Measurements from ENCODE around the gene ZBTB7C.

Gene ZBTB7C

DNA sequence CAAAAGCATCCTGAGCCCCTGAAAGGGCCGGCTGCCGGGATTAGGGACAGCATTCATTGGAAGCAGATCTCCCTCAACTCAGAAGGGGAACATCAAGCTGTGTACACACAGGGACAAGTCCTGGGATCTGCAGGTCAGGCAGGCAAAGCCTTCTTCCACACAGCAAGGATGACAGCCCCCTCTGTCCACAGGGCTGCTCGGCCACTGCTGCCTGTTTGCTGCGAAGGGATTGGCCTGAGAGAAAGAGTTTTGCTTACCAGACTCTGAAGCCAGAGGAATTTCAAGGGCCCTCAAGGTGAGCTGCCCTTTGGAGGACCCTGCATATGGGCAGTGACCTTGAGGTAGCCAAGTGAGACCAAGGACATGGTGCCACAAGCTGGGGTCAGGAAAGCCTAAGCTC, 11.1 kb downstream of the ZBTB7C start:
- no peaks in the 10 kb centered on the region for H3K9me3 ChIP-seq (ENCODE audit: control insufficient read depth in 1 of 2, low read length in 2 of 2)
- H3K36me3 ChIP-seq (ENCODE audit: control insufficient read depth in 1 of 2, insufficient read depth in 2 of 2, low read length in 2 of 2), result no peaks in the 10 kb centered on the region
- no peaks in the 10 kb centered on the region for H3K27me3 ChIP-seq (ENCODE audit: low read depth, low read length)
- no peaks in the 10 kb centered on the region for H3K4me1 ChIP-seq (ENCODE audit: control insufficient read depth in 1 of 2, insufficient read depth in 2 of 2, low read length in 2 of 2)
- no peak overlapping the region for H3K27ac ChIP-seq (ENCODE audit: low read length)
- H3K4me3 ChIP-seq (ENCODE audit: low read depth in 1 of 2, low read length in 2 of 2), result no peak overlapping the region

DNA sequence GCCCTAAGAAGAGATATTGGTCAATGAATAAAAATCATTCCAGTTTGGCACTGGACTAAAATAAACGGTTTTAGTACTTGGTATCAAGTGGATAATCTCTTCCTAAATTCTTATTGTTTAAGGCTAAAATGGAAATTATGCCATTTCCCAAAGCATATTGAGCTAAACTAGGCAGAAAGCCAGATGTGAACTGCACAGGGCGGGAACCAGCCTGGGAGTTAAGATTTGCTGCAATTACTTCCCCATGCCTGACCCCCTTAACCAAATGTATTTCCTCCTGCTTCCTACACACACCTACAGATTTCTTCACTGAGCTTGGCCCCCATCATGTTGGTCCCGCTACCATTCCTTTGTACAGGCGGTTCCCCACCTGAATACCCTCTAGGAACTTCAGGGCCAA, 12.2 kb downstream of the ZBTB7C start:
- H3K27me3 ChIP-seq (ENCODE audit: low read depth, low read length), result no peaks in the 10 kb centered on the region
- no peaks in the 10 kb centered on the region for H3K36me3 ChIP-seq (ENCODE audit: control insufficient read depth in 1 of 2, insufficient read depth in 2 of 2, low read length in 2 of 2)
- no peak overlapping the region for H3K4me3 ChIP-seq (ENCODE audit: low read depth in 1 of 2, low read length in 2 of 2)
- H3K27ac ChIP-seq (ENCODE audit: low read length), result no peak overlapping the region
- no peaks in the 10 kb centered on the region for H3K4me1 ChIP-seq (ENCODE audit: control insufficient read depth in 1 of 2, insufficient read depth in 2 of 2, low read length in 2 of 2)
- H3K9me3 ChIP-seq (ENCODE audit: control insufficient read depth in 1 of 2, low read length in 2 of 2), result no peaks in the 10 kb centered on the region

DNA sequence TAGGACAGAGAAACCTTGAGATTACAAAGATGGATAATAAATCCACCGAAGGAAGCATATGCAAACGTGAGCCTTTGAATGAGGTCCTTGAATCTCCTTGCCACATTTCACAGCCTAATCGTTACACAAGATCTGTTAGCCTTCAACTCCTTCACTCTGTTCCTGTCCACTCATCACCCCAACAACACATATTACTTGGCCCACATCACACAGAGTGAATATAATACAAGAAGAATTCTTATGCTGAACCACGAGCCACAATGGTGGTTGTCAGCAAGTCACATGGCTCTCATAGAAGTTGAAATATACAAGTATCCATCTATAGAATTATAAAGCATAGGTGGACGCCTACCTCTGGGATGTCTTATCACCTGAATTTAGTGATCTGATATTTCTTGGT, 12.6 kb downstream of the ZBTB7C start:
- Histone ChIP-seq H3K36me3 (ENCODE audit: control insufficient read depth in 1 of 2, insufficient read depth in 2 of 2, low read length in 2 of 2) (no peaks in the 10 kb centered on the region), H3K9me3 (ENCODE audit: control insufficient read depth in 1 of 2, low read length in 2 of 2) (no peaks in the 10 kb centered on the region), H3K27me3 (ENCODE audit: low read depth, low read length) (no peaks in the 10 kb centered on the region), H3K4me3 (ENCODE audit: low read depth in 1 of 2, low read length in 2 of 2) (no peak overlapping the region), H3K27ac (ENCODE audit: low read length) (no peak overlapping the region), H3K4me1 (ENCODE audit: control insufficient read depth in 1 of 2, insufficient read depth in 2 of 2, low read length in 2 of 2) (no peaks in the 10 kb centered on the region)

DNA sequence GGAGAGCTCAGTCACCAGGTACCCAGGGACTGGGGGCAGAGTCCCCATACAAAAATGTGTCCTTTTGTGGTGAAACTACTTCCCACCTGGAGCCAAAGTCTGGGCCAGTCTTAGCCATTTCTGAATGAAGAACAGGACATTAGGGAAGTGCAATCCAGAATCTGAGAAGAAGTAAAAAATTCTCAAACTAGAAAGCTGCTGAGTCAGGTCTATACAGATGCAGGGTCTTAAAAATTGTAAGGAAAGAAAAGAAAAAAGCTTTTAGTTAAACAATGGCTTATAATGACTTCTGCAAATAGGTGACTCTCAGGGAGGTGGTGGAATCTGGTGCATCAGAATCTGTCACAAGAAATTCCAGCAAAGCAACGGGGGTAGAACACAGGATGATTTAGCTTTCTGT, 13.5 kb downstream of the ZBTB7C start:
- Histone ChIP-seq H3K4me1 (ENCODE audit: control insufficient read depth in 1 of 2, insufficient read depth in 2 of 2, low read length in 2 of 2) (no peaks in the 10 kb centered on the region), H3K36me3 (ENCODE audit: control insufficient read depth in 1 of 2, insufficient read depth in 2 of 2, low read length in 2 of 2) (no peaks in the 10 kb centered on the region), H3K4me3 (ENCODE audit: low read depth in 1 of 2, low read length in 2 of 2) (no peak overlapping the region), H3K27me3 (ENCODE audit: low read depth, low read length) (no peaks in the 10 kb centered on the region), H3K27ac (ENCODE audit: low read length) (no peak overlapping the region), H3K9me3 (ENCODE audit: control insufficient read depth in 1 of 2, low read length in 2 of 2) (no peaks in the 10 kb centered on the region)

DNA sequence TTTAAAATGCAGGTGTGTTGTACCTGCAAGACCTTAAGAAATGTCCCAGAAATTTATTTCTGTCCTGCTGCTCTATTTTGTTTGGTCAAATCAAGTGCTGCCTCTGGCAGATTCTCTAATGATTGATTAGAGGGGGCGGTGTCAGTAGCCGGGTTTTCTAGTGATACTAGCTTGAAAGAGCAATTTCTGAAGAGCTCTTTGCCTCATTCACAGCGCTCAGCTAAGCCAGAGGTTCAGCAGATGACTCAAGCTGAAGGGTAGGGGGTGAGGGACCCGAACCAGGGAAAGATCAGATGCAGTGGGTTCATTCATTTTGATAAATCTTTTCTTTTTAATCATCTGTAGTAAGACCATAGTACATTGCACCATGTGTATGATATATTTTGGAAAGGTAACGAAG, 15.0 kb downstream of the ZBTB7C start:
- Histone ChIP-seq H3K27ac (ENCODE audit: low read length) (no peak overlapping the region), H3K27me3 (ENCODE audit: low read depth, low read length) (no peaks in the 10 kb centered on the region), H3K9me3 (ENCODE audit: control insufficient read depth in 1 of 2, low read length in 2 of 2) (no peaks in the 10 kb centered on the region), H3K4me1 (ENCODE audit: control insufficient read depth in 1 of 2, insufficient read depth in 2 of 2, low read length in 2 of 2) (no peaks in the 10 kb centered on the region), H3K4me3 (ENCODE audit: low read depth in 1 of 2, low read length in 2 of 2) (no peak overlapping the region), H3K36me3 (ENCODE audit: control insufficient read depth in 1 of 2, insufficient read depth in 2 of 2, low read length in 2 of 2) (no peaks in the 10 kb centered on the region)

DNA sequence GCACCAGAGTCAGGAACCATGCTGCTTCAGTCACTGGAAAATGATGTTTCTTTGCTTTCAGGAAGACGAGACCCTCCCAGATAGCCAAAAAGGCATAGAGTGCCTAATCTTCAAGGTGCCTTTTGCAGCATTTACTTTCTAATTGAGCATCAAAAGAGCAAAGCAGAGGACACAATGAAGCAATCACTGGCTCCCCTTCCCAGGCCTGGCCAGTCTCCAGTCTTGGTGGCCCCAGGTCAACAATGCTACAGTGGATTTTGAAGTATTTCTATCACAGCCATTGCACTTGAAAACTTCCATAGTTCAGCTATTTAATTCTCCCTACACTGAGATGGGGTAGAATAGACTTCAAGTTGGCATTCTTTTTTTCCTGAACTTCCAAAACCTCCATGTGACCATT, 15.4 kb downstream of the ZBTB7C start:
- Histone ChIP-seq H3K4me1 (ENCODE audit: control insufficient read depth in 1 of 2, insufficient read depth in 2 of 2, low read length in 2 of 2) (no peaks in the 10 kb centered on the region), H3K36me3 (ENCODE audit: control insufficient read depth in 1 of 2, insufficient read depth in 2 of 2, low read length in 2 of 2) (no peaks in the 10 kb centered on the region), H3K27ac (ENCODE audit: low read length) (no peak overlapping the region), H3K4me3 (ENCODE audit: low read depth in 1 of 2, low read length in 2 of 2) (no peak overlapping the region), H3K9me3 (ENCODE audit: control insufficient read depth in 1 of 2, low read length in 2 of 2) (no peaks in the 10 kb centered on the region), H3K27me3 (ENCODE audit: low read depth, low read length) (no peaks in the 10 kb centered on the region)

DNA sequence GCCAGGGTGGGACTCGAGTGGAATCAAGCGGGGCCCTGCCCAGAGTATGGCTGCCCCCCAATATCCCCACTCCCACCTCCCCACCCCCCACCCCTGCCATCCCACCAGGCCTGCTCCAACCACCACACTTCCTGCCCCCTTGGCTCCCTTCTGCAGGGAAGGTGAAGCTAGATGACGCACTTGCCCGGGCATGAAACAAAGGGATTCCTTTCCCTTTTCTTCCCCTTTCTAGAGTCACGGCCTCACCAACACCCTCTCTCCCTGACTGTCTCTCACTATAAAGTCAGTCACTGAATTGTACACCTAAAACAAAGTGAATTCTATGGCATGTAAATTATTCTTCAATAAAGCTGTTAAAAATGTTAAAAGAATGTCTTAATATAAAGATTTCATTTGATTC, 16.0 kb downstream of the ZBTB7C start:
- Histone ChIP-seq H3K4me1 (ENCODE audit: control insufficient read depth in 1 of 2, insufficient read depth in 2 of 2, low read length in 2 of 2) (no peaks in the 10 kb centered on the region), H3K36me3 (ENCODE audit: control insufficient read depth in 1 of 2, insufficient read depth in 2 of 2, low read length in 2 of 2) (no peaks in the 10 kb centered on the region), H3K27ac (ENCODE audit: low read length) (no peak overlapping the region)

DNA sequence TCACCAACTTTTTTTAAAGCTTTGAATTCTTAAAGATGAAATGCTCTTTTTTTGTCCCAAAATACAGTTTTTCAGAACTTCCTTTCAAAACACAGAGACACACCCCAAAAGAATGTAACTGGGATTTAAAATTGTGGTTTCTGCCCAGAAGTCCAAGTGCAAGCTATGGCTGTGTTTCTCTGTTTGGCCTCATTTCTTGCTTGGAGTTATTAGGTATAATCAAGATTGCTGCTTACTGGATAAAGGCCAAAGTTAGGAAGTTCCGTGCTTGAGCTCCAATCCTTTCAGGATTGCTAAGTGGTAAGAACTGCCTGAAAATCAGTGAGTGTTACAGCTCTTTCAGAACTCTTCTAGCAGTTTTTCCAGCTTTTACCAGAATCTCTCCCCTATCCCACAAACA, 16.9 kb downstream of the ZBTB7C start:
- Histone ChIP-seq H3K9me3 (ENCODE audit: control insufficient read depth in 1 of 2, low read length in 2 of 2) (no peaks in the 10 kb centered on the region), H3K27ac (ENCODE audit: low read length) (no peak overlapping the region), H3K27me3 (ENCODE audit: low read depth, low read length) (no peaks in the 10 kb centered on the region), H3K4me3 (ENCODE audit: low read depth in 1 of 2, low read length in 2 of 2) (no peak overlapping the region), H3K36me3 (ENCODE audit: control insufficient read depth in 1 of 2, insufficient read depth in 2 of 2, low read length in 2 of 2) (no peaks in the 10 kb centered on the region), H3K4me1 (ENCODE audit: control insufficient read depth in 1 of 2, insufficient read depth in 2 of 2, low read length in 2 of 2) (no peaks in the 10 kb centered on the region)

More for the DNA sequence above, 16.0 kb downstream of the ZBTB7C start:
- Histone ChIP-seq H3K27me3 (ENCODE audit: low read depth, low read length) (no peaks in the 10 kb centered on the region), H3K9me3 (ENCODE audit: control insufficient read depth in 1 of 2, low read length in 2 of 2) (no peaks in the 10 kb centered on the region), H3K4me3 (ENCODE audit: low read depth in 1 of 2, low read length in 2 of 2) (no peak overlapping the region)

DNA sequence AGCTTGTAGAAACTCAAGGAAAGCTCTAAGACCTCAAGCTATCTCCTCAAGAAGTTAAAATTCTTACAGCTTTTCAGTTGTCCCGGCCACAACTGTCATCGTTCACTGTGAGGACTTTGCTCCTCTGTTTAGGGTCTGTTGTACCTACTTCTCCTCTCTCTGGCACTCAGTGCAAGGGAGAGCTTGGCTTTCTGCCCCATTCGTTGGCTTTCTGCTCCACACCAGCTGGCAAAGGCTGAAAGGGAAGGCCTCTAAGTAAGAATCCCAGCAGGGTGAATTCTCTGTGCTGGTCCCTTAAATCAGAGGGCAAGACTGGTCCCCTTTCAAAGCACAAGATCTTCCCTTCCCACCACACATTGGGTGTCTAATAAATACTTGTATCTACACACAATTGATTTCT, 17.3 kb downstream of the ZBTB7C start:
- Histone ChIP-seq H3K9me3 (ENCODE audit: control insufficient read depth in 1 of 2, low read length in 2 of 2) (no peaks in the 10 kb centered on the region), H3K36me3 (ENCODE audit: control insufficient read depth in 1 of 2, insufficient read depth in 2 of 2, low read length in 2 of 2) (no peaks in the 10 kb centered on the region), H3K27me3 (ENCODE audit: low read depth, low read length) (no peaks in the 10 kb centered on the region), H3K27ac (ENCODE audit: low read length) (no peak overlapping the region), H3K4me1 (ENCODE audit: control insufficient read depth in 1 of 2, insufficient read depth in 2 of 2, low read length in 2 of 2) (no peaks in the 10 kb centered on the region), H3K4me3 (ENCODE audit: low read depth in 1 of 2, low read length in 2 of 2) (no peak overlapping the region)

DNA sequence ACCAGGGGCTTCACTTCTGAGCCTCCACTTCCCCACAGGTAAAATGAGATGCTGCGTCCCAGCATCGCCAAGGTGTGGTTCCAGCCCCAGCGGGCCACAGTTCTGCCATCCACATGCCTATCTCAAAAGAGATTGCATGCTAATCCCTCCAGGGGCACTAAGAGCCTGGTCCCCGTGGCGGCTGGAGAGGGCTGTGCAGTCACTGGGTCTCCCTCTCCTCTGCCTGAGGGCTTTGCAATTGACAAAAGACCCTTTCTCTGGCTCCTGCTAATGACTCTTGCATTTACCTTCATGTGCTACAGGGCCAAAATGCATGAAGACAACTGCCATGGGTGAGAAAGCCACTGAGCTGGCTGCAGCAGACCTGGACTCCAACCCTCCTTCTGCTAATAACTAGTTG, 18.5 kb downstream of the ZBTB7C start:
- no peak overlapping the region for H3K4me3 ChIP-seq (ENCODE audit: low read depth in 1 of 2, low read length in 2 of 2)
- H3K9me3 ChIP-seq (ENCODE audit: control insufficient read depth in 1 of 2, low read length in 2 of 2), result no peaks in the 10 kb centered on the region
- H3K27ac ChIP-seq (ENCODE audit: low read length), result no peak overlapping the region
- no peaks in the 10 kb centered on the region for H3K27me3 ChIP-seq (ENCODE audit: low read depth, low read length)
- no peaks in the 10 kb centered on the region for H3K36me3 ChIP-seq (ENCODE audit: control insufficient read depth in 1 of 2, insufficient read depth in 2 of 2, low read length in 2 of 2)
- H3K4me1 ChIP-seq (ENCODE audit: control insufficient read depth in 1 of 2, insufficient read depth in 2 of 2, low read length in 2 of 2), result no peaks in the 10 kb centered on the region

DNA sequence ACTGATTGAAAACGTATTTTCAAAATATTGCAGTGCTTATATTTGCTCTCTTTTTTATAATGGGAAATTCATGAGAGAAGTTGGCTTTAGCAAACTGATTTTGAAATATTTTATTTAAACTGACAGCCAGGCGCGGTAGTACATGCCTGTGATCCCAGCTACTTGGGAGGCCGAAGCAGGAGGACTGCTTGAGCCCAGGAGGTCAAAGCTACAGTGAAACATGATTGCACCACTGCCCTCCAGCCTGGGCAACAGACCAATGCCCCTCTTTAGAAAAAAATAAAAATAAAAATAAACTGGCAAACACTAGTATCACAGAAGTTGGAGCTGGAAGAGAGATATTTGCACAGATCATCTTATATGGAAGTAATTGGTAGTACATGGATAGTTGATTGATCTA, 20.7 kb downstream of the ZBTB7C start:
- Histone ChIP-seq H3K36me3 (ENCODE audit: control insufficient read depth in 1 of 2, insufficient read depth in 2 of 2, low read length in 2 of 2) (no peaks in the 10 kb centered on the region), H3K27ac (ENCODE audit: low read length) (no peak overlapping the region), H3K4me3 (ENCODE audit: low read depth in 1 of 2, low read length in 2 of 2) (no peak overlapping the region), H3K27me3 (ENCODE audit: low read depth, low read length) (no peaks in the 10 kb centered on the region), H3K9me3 (ENCODE audit: control insufficient read depth in 1 of 2, low read length in 2 of 2) (no peaks in the 10 kb centered on the region), H3K4me1 (ENCODE audit: control insufficient read depth in 1 of 2, insufficient read depth in 2 of 2, low read length in 2 of 2) (no peaks in the 10 kb centered on the region)

DNA sequence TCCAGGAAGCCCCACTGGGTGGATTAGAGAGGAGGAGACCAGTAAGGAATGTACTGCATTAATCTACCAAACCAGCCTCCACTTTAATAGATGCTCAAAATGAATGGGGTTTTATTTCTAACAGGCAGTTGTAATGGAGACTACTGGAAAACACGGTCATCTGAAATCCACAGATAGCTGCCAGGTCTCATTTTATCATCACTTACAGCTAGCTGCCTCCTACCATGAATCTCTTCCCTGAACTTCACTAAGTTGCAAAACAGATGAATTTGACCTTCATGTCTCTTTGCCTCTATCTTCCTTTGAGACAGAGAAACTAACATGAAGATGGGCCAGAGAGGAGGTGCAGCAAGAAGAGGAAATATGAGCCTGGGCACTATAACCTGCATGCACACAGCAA, 21.9 kb downstream of the ZBTB7C start:
- Histone ChIP-seq H3K27ac (ENCODE audit: low read length) (no peak overlapping the region), H3K4me1 (ENCODE audit: control insufficient read depth in 1 of 2, insufficient read depth in 2 of 2, low read length in 2 of 2) (no peaks in the 10 kb centered on the region)

More for the DNA sequence above, 21.9 kb downstream of the ZBTB7C start:
- H3K27me3 ChIP-seq (ENCODE audit: low read depth, low read length), result no peaks in the 10 kb centered on the region
- H3K4me3 ChIP-seq (ENCODE audit: low read depth in 1 of 2, low read length in 2 of 2), result no peak overlapping the region
- no peaks in the 10 kb centered on the region for H3K36me3 ChIP-seq (ENCODE audit: control insufficient read depth in 1 of 2, insufficient read depth in 2 of 2, low read length in 2 of 2)
- H3K9me3 ChIP-seq (ENCODE audit: control insufficient read depth in 1 of 2, low read length in 2 of 2), result no peaks in the 10 kb centered on the region
